Urinary bladder (tissue), 4 donors: ENCODE measurements around the gene TSPO2. TPM values are rescaled to one million over a fixed set of nuclear protein-coding genes. Genes with fewer than 3 reads are reported as not detected.

ENCODE experiments used
- DNase-seq: peaks from one replicate; pipeline ENCODE4 v3.0.0-alpha.2; 2015; ENCODE audit errors: extremely low spot score
- H3K27ac ChIP-seq: one replicate; pipeline ENCODE4 v1.5.1; 2013; ENCODE audit warnings: low read depth, mild to moderate bottlenecking, moderate library complexity
- H3K36me3 ChIP-seq: one replicate; pipeline ENCODE4 v1.6.1; 2013; ENCODE audit warnings: mild to moderate bottlenecking, moderate library complexity; ENCODE audit not compliant: insufficient read depth
- H3K4me1 ChIP-seq: one replicate; pipeline ENCODE4 v1.6.1; 2013; ENCODE audit warnings: mild to moderate bottlenecking, moderate library complexity; ENCODE audit not compliant: insufficient read depth
- H3K4me3 ChIP-seq: one replicate; pipeline ENCODE4 v1.5.1; 2013; ENCODE audit warnings: low read depth, low read length
- WGBS: extraction: QIAGEN DNeasy Blood & Tissue Kit; methylation state at CpG from one replicate; pipeline ENCODE4 v1.1.7; 2013; 5-methylcytosine and 5-hydroxymethylcytosine counted together
- polyA plus RNA-seq: library from polyadenylated mRNA; stranded (reverse); fragments of 200-250 nt; gene quantifications from one replicate; pipeline ENCODE4 v1.2.3, GENCODE V29; 2013
- total RNA-seq: library from RNA; depleted of rRNA; stranded (reverse); fragments of >200 nt; gene quantifications from one replicate; pipeline ENCODE4 v1.2.3, GENCODE V29; 2014
- donor health status: healthy with polysubstance abuse.
- donor health status: healthy.

TSPO2 gene
- total and polyA plus RNA-seq, 2 donors, result not detected

DNA sequence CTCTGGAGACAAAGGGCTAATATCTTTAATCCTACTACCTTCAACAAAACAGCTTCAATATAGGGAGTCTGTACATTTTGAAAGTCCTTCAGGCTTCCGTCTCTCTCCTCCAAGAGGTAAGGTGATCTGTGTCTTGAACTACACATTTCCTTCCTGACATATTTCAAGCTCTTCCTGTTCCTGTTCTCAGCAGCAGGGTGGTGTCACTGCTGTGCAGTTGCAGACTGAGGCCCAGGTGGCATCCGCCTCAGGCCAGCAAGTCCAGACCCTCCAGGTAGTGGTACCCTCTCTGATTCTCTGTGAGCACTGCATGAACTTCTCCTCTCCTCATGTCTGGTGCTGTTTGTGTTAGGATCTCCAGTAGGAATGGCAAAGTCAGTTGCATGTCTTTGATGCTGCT is 38.4 kb downstream of the TSPO2 start:
- no peak overlapping the region for H3K4me3 ChIP-seq
- peaks cover 3% of the 10 kb centered on the region for H3K36me3 ChIP-seq
- H3K4me1 ChIP-seq, result no peaks in the 10 kb centered on the region
- no peak overlapping the region for H3K27ac ChIP-seq
- no peak for DNase-seq
- 82% methylated on average over 2 of the region's 2 CpGs for WGBS

DNA sequence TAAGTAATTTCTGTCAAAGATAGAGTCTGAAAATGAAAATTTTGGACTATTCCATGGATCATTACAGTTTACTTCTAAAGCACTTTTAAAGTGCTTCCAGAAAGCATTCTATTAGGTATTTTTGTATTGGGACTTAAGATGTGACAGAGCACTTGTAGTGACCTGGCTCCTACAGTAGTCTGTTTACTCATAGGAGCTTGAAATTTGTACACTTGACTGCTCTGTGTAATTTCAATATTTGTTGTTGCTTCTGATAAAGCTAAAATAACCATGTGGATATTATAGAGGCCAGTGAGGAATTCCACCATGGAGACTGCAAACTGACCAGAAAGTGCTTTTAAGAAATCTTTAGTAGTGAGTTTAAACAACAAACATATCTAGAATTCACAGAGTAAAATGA is 40.8 kb downstream of the TSPO2 start:
- Histone ChIP-seq H3K4me3 (no peak overlapping the region), H3K27ac (no peak overlapping the region), H3K36me3 (peaks cover 3% of the 10 kb centered on the region), H3K4me1 (no peaks in the 10 kb centered on the region)
- DNase-seq, result no peak

DNA sequence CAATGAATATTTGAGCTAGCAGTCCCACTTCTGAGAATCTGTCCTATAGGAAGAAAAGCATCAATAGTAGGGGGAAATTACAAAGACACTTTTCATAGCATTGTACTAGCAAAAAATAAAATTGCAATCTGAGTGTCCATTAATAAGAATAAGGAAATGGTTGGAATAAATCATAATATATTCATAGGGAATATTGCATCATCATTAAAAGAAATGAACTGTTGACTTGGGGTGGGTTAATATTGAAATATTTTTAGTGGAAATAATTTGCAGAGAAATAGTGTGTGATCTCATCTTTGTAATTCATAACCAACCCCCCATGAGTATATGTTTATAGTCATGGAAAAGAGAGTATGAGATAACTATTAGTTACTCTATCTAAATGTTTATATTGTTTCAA is 42.9 kb downstream of the TSPO2 start:
- peaks cover 3% of the 10 kb centered on the region for H3K36me3 ChIP-seq
- H3K4me1 ChIP-seq, result no peaks in the 10 kb centered on the region
- H3K4me3 ChIP-seq, result no peak overlapping the region
- DNase-seq, result no peak
- H3K27ac ChIP-seq, result no peak overlapping the region

DNA sequence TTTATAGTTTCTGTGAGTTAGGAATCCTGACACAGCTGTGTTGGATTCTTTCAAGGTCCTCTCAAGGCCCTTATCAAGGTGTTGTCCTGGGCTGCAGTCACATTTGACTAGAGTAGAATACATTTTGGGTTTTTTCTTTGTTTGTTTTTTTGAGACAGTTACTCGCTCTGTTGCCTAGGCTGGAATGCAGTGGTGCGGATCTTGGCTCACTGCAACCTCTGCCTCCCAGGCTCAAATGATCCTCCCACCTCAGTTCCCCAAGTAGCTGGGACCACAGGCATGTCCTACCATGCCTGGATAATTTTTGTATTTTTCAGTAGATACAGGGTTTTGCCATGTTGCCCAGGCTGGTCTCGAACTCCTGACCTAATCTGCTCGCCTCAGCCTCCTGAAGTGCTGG is 46.2 kb downstream of the TSPO2 start:
- Histone ChIP-seq H3K36me3 (peaks cover 6% of the 10 kb centered on the region), H3K4me3 (no peak overlapping the region), H3K4me1 (no peaks in the 10 kb centered on the region), H3K27ac (no peak overlapping the region)
- WGBS, result 96% methylated on average over 4 of the region's 4 CpGs
- DNase-seq, result no peak

DNA sequence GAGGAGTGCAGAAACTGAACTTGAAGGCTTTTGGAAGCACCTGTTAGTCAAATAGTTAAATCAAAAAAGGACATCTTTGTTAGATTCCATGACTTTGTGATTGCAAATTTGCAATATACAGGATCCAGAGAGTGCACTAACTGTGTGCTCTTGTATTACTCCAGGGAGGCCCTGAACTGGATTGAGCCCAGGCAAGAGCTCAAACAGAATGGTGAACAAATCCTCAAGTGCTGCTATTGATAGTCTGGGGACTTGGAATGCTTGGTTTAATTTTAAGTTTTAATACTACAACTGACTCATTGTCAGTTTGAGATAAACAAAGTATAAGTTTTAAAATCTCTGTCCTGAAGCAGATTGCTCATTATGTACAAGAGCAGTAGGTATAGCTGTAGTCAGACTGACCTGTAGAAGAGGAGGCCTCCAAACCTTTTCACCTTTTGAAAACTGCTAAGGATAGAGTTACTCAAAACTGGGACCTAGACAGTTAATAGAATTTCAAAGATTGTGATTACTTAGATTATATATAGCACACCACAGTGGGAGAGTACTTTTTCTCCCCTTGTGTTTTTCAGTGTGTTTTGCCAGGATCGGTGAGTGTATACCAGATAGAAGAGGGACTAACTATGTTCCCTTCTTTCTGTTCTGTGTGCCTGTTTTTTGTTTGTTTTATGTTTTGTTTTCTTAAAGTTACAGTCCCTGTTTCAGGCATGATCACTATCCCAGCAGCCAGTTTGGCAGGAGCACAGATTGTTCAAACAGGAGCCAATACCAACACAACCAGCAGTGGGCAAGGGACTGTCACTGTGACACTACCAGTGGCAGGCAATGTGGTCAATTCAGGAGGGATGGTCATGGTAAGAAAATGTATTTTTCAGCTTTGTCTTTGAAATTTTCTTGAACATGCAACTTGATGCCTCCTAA is 48.8 kb downstream of the TSPO2 start:
- no peak overlapping the region for H3K27ac ChIP-seq

DNA sequence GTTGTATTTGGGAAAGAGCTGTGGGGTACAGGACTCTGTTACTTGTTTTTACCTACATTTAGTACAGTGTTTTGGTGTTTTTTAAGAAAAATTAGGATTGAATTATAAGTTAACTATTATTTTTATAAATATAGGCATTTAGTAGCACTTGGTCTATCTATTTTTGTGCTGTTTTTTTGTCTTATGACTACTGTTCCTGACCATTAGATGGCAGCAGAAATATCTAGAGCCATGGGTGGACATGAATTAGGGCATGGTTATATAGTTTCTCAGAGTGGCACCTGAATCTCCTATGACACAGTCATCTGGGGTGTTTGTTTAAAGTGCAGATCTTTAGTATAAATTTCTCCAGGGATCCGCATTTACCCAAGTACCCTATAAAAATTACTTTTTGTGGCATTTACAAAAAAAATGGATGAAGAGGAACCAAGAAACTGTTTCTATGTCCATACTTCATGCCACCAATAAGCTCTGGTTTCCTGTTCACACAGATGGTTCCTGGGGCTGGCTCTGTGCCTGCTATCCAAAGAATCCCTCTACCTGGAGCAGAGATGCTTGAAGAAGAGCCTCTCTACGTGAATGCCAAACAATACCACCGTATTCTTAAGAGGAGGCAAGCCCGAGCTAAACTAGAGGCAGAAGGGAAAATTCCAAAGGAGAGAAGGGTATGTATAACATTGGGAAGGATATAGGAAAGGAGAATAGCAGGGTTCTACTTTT is 50.3 kb downstream of the TSPO2 start:
- Histone ChIP-seq H3K4me3 (no peak overlapping the region), H3K27ac (no peak overlapping the region), H3K4me1 (no peaks in the 10 kb centered on the region), H3K36me3 (peaks cover 12% of the 10 kb centered on the region)
- no peak for DNase-seq
- WGBS, result 92% methylated on average over 4 of the region's 4 CpGs

More for the DNA sequence above, 48.8 kb downstream of the TSPO2 start:
- DNase-seq, result no peak
- no peak overlapping the region for H3K4me3 ChIP-seq
- H3K4me1 ChIP-seq, result no peaks in the 10 kb centered on the region
- H3K36me3 ChIP-seq, result peaks cover 12% of the 10 kb centered on the region
- 27% methylated on average over 1 of the region's 1 CpG for WGBS

DNA sequence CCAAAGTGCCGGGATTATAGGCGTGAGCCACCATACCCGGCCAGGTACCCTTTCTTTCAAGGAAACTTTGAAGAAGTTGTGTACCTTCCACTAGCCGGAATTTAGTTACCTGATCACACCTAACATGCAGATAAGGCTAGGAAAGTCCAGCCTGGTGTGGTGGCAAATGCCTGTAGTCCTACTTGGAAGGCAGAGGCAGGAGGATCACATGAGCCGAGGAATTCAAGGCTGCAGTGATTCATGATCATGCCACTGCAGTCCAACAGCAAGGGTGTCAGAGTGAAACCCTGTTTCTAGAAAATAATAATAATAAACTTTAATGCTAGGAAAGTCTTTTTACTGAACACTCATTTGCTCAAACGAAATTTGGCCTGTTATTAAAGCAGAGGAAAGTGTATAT is 51.5 kb downstream of the TSPO2 start:
- Histone ChIP-seq H3K4me1 (no peaks in the 10 kb centered on the region), H3K4me3 (no peak overlapping the region), H3K36me3 (peaks cover 14% of the 10 kb centered on the region), H3K27ac (no peak overlapping the region)
- DNase-seq, result no peak
- 95% methylated on average over 6 of the region's 6 CpGs for WGBS

Other genes with a start within 250 kb of the TSPO2 start
- 0.37 TPM for gene UNC5CL, start 3.2 kb upstream of the TSPO2 start, total RNA-seq
- gene UNC5CL, start 3.2 kb upstream of the TSPO2 start, polyA plus RNA-seq, result 0.87 TPM
- 11.4 TPM for gene APOBEC2, start 10.7 kb downstream of the TSPO2 start, total RNA-seq
- 0.41 TPM for gene APOBEC2, start 10.7 kb downstream of the TSPO2 start, polyA plus RNA-seq
- gene OARD1, start 29.9 kb downstream of the TSPO2 start, total RNA-seq, result 16.9 TPM
- 26.3 TPM for gene OARD1, start 29.9 kb downstream of the TSPO2 start, polyA plus RNA-seq
- 30.5 TPM for gene NFYA, start 30.5 kb downstream of the TSPO2 start, total RNA-seq
- gene NFYA, start 30.5 kb downstream of the TSPO2 start, polyA plus RNA-seq, result 12.3 TPM
- 0.21 TPM for gene TREML1, start 111.9 kb downstream of the TSPO2 start, total RNA-seq
- gene TREML1, start 111.9 kb downstream of the TSPO2 start, polyA plus RNA-seq, result not detected
- gene TREM2, start 120.6 kb downstream of the TSPO2 start, total RNA-seq, result 0.95 TPM
- gene TREM2, start 120.6 kb downstream of the TSPO2 start, polyA plus RNA-seq, result 1.5 TPM
- gene TREML2, start 158.7 kb downstream of the TSPO2 start, total RNA-seq, result 0.11 TPM
- 0.10 TPM for gene TREML2, start 158.7 kb downstream of the TSPO2 start, polyA plus RNA-seq
- gene TREML4, start 185.9 kb downstream of the TSPO2 start, total RNA-seq, result not detected
- gene TREML4, start 185.9 kb downstream of the TSPO2 start, polyA plus RNA-seq, result 0.03 TPM
- 0.26 TPM for gene TREM1, start 244.2 kb downstream of the TSPO2 start, total RNA-seq
- gene TREM1, start 244.2 kb downstream of the TSPO2 start, polyA plus RNA-seq, result 0.66 TPM